Testis (tissue), 3 donors: ENCODE measurements around the gene GLRA1. TPM values are rescaled to one million over a fixed set of nuclear protein-coding genes. Genes with fewer than 3 reads are reported as not detected.

Source experiments
- DNase-seq: peaks from one replicate; pipeline ENCODE4 v3.0.0-alpha.2; 2019
- H3K27ac ChIP-seq, 2 donors: fragments of 200-600 bp; sonication (generic); one replicate each; pipeline ENCODE4 v1.5.1; 2019
- H3K27me3 ChIP-seq: fragments of 200-600 bp; sonication (generic); one replicate; pipeline ENCODE4 v1.5.1; 2019
- H3K36me3 ChIP-seq: fragments of 200-600 bp; sonication (generic); one replicate; pipeline ENCODE4 v1.5.1; 2017; ENCODE audit warnings: low read depth; ENCODE audit errors: missing control alignments
- H3K4me1 ChIP-seq: fragments of 200-600 bp; sonication (generic); one replicate; pipeline ENCODE4 v1.5.1; 2019
- H3K4me3 ChIP-seq, 2 donors: fragments of 200-600 bp; sonication (generic); one replicate each; pipeline ENCODE4 v1.5.1; 2017 to 2019
- H3K9me3 ChIP-seq: fragments of 200-600 bp; sonication (generic); one replicate; pipeline ENCODE4 v1.5.1; 2017
- POLR2A ChIP-seq: fragments of 450-650 bp; IDR thresholded peaks from one replicate; pipeline ENCODE4 v1.6.1; 2017; ENCODE audit warnings: antibody characterized with exemption, mild to moderate bottlenecking, moderate library complexity
- WGBS, 2 donors: methylation state at CpG; one replicate each; pipeline ENCODE4 v1.1.5; 2018; 5-methylcytosine and 5-hydroxymethylcytosine counted together
- intact Hi-C: fragments of 100-400 bp; cut with DNase I; formaldehyde crosslinking; loops from one replicate; pipeline ENCODE4 v1.15.1; 2023; ENCODE audit warnings: low total_unique reads
- polyA plus RNA-seq: library from polyadenylated mRNA; stranded (reverse); fragments of 350-450 nt; fragmentation: Illumina TruSeq; extraction: RNeasy Lipid Tissue Mini Kit (QIAGEN cat#74804); gene quantifications from one replicate; pipeline ENCODE4 v1.2.3, GENCODE V29; 2014; ENCODE audit warnings: low read depth, low replicate concordance; ENCODE audit not compliant: insufficient read depth
- total RNA-seq, 2 donors: library from RNA; depleted of rRNA; stranded (reverse); fragments of >200 nt; gene quantifications; one replicate each; pipeline ENCODE4 v1.2.3, GENCODE V29; 2016
- TF ChIP-seq, protein P1 (sequence below), 3 experiments: fragments of 450-650 bp in 2 of 3; fragments of 200-600 bp in 1 of 3; sonication (generic) in 1 of 3; IDR thresholded peaks; one replicate each; pipeline ENCODE4 v1.5.1; 2016 to 2019; ENCODE audit warnings: antibody characterized with exemption in 3 of 3, mild to moderate bottlenecking in 2 of 3, moderate library complexity in 1 of 3

The GLRA1 gene
- total and polyA plus RNA-seq, 3 donors from 2014 or later = not detected

DNA sequence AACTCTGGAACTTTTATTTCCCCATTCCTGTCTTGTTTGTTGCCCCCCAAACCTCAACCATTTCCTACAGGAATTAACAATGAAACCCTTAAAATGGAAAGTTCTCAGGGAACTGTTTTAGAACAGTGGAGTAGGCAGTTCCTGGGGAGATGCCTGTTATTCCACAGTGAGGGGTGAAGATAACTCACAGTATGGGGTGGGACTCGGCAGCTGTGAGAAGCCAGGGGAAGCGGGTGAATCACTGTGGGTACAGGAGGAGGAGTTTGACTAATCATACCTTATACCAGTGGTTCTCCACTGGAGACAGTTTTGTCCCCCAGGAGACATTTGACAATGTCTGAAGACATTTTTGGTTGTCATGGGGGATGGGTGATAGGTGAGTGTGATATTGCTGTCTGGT is 36.9 kb upstream of the GLRA1 start:
- H3K27me3 ChIP-seq = no peaks in the 10 kb centered on the region
- no peak overlapping the region for H3K27ac ChIP-seq
- DNase-seq = no peak
- H3K36me3 ChIP-seq = no peaks in the 10 kb centered on the region
- no peaks in the 10 kb centered on the region for H3K9me3 ChIP-seq
- intact Hi-C loops = no loop called here
- no peak overlapping the region for H3K4me3 ChIP-seq
- H3K4me1 ChIP-seq = no peaks in the 10 kb centered on the region
- 69 to 75% methylated on average over 2 of the region's 2 CpGs for WGBS, 2 donors
- TF ChIP-seq POLR2A = no peak
- TF ChIP-seq, protein P1, sequence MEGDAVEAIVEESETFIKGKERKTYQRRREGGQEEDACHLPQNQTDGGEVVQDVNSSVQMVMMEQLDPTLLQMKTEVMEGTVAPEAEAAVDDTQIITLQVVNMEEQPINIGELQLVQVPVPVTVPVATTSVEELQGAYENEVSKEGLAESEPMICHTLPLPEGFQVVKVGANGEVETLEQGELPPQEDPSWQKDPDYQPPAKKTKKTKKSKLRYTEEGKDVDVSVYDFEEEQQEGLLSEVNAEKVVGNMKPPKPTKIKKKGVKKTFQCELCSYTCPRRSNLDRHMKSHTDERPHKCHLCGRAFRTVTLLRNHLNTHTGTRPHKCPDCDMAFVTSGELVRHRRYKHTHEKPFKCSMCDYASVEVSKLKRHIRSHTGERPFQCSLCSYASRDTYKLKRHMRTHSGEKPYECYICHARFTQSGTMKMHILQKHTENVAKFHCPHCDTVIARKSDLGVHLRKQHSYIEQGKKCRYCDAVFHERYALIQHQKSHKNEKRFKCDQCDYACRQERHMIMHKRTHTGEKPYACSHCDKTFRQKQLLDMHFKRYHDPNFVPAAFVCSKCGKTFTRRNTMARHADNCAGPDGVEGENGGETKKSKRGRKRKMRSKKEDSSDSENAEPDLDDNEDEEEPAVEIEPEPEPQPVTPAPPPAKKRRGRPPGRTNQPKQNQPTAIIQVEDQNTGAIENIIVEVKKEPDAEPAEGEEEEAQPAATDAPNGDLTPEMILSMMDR (IDR thresholded peaks at IDR 0.05) = no peak

DNA sequence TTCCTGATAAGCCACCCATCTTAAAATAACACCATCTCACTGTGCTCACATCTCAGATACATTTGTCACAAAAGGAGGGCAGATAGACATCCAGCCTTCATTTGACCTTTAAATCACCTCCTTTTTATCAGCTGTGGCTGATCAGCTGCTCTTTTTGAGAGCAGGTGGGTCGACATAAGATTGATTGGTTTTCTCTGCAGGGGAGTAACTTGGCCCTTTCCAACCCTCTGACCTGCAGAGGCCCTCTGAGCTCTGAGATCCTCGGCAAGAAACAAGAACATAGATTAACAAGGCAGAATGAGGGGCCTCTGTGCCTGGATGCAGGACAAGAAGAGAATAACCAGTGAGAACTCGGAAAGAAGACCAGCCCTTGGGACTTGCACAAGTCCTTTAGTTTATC is 33.5 kb upstream of the GLRA1 start:
- Histone ChIP-seq H3K4me3 (no peak overlapping the region), H3K9me3 (no peaks in the 10 kb centered on the region), H3K36me3 (no peaks in the 10 kb centered on the region), H3K27me3 (no peaks in the 10 kb centered on the region), H3K4me1 (no peaks in the 10 kb centered on the region), H3K27ac (no peak overlapping the region)
- TF ChIP-seq POLR2A = no peak
- TF ChIP-seq, protein P1 (IDR thresholded peaks at IDR 0.05) = no peak
- DNase-seq = no peak
- 31 to 35% methylated on average over 3 of the region's 3 CpGs for WGBS, 2 donors
- intact Hi-C loops = no loop called here

DNA sequence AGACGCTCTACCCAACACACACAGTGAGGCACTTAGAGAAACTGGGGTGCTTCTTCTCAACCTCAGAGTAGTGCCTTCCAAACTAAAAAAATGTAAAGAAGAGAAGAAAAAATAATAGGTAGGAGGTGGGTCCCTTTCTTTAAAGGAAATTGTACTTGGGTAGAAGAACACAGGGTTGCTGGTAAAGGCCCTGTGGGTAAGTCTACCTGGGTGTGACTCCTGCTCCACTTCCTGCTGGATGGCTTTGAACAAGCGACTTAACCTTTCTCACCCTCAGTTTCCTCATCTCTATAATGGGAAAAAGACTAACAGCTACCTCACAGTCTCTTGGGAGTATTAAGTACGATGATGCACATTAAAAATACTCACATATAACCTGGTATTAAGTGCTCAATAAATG is 32.1 kb upstream of the GLRA1 start:
- Histone ChIP-seq H3K4me1 (no peaks in the 10 kb centered on the region), H3K27ac (no peak overlapping the region), H3K4me3 (no peak overlapping the region), H3K27me3 (no peaks in the 10 kb centered on the region), H3K36me3 (no peaks in the 10 kb centered on the region), H3K9me3 (no peaks in the 10 kb centered on the region)
- DNase-seq = no peak
- no peak for TF ChIP-seq POLR2A
- TF ChIP-seq, protein P1 (IDR thresholded peaks at IDR 0.05) = no peak
- intact Hi-C loops = no loop called here
- WGBS, 2 donors = 90 to 97% methylated on average over 3 of the region's 3 CpGs

DNA sequence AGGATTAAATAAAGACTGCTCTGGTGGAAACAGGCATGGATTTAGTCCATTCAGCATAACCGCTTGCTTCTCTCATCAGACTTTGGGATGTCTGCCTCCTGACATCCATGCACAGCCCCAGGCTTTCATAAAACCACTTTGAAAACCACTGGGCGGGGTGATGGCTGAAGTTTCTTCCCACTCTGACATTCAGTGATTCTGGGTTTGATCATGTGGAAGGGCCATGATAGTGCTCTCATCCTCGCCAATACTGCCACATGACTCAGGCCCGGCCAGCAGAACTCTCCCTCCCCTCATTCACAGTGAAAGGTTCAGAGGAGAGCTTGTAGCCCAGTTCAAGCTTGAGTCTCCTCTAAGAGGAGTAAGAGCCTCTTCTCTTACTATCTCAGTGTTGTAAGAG is 29.6 kb upstream of the GLRA1 start:
- Histone ChIP-seq H3K4me1 (no peaks in the 10 kb centered on the region), H3K36me3 (no peaks in the 10 kb centered on the region), H3K4me3 (no peak overlapping the region), H3K27ac (no peak overlapping the region), H3K27me3 (no peaks in the 10 kb centered on the region), H3K9me3 (no peaks in the 10 kb centered on the region)
- TF ChIP-seq, protein P1 (IDR thresholded peaks at IDR 0.05) = no peak
- no peak for TF ChIP-seq POLR2A
- intact Hi-C loops = no loop called here
- WGBS, 2 donors = 82 to 88% methylated on average over 4 of the region's 4 CpGs
- DNase-seq = no peak

DNA sequence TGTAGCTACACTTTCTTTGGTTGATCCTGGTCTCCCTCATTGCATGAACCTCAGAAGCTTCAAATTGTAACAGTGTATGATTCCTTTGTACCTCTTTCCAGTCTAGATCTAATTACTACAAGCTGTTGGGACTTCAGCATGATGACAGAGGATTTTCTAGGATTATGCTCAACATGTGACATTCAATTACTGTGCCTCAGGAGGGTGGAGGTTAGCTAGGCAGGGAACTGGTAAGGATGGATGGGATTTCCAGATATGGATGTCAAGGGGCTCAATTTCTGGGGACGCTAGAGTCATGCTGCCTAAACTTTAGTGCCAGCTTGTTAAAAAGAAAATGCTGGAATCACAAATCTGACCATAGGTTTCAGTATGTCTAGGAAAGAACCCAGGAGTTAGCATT is 29.2 kb upstream of the GLRA1 start:
- TF ChIP-seq POLR2A = no peak
- TF ChIP-seq, protein P1 (IDR thresholded peaks at IDR 0.05) = no peak
- intact Hi-C loops = no loop called here

More for the DNA sequence above, 29.2 kb upstream of the GLRA1 start:
- H3K27ac ChIP-seq = no peak overlapping the region
- WGBS, 2 donors = 85 to 100% methylated on average over 1 of the region's 1 CpG
- H3K27me3 ChIP-seq = no peaks in the 10 kb centered on the region
- H3K4me3 ChIP-seq = no peak overlapping the region
- no peaks in the 10 kb centered on the region for H3K36me3 ChIP-seq
- H3K9me3 ChIP-seq = no peaks in the 10 kb centered on the region
- no peaks in the 10 kb centered on the region for H3K4me1 ChIP-seq
- no peak for DNase-seq
